Left renal pelvis (tissue), 4 donors: Measurements from ENCODE around the gene AADAC. TPM values are rescaled to one million over a fixed set of nuclear protein-coding genes. Genes with fewer than 3 reads are reported as not detected.
"Not testable (repeated sequence)": the region's sequence is repeated elsewhere in the genome, so short reads cannot be mapped to it uniquely, and the experiment has no call there.

ENCODE experiments used
- DNase-seq, 4 donors: peaks; one replicate each; pipeline ENCODE4 v3.0.0-alpha.2; 2013; ENCODE audit warnings: low read depth in 4 of 4, low spot score in 3 of 4
- polyA plus RNA-seq, 4 donors: library from polyadenylated mRNA; unstranded; fragments of 120-200 nt; gene quantifications; one replicate each; pipeline ENCODE4 v1.2.1, GENCODE V29; 2013; ENCODE audit not compliant: insufficient read length in 4 of 4

AADAC gene
- polyA plus RNA-seq, result 1 to 10 TPM in 1 of 4 donors, under 1 TPM in 3; 0.21 to 1.4 (median 0.24) TPM

GRCh38 chr3:151813799-151814198 is at the start of gene AADAC:
TSS of gene AADAC (plus strand) at chr3:151814116. CDS start at chr3:151814163, 47 bp downstream.
- DNase-seq, result no peak

- not testable (repeated sequence) for DNase-seq
These were observed 49.2 kb upstream of the AADAC start for GRCh38 chr3:151764699-151765098.

GRCh38 chr3:151765685-151766084 is 48.2 kb upstream of the AADAC start:
- DNase-seq, result no peak

GRCh38 chr3:151766454-151766853 is 47.5 kb upstream of the AADAC start:
- no peak for DNase-seq

- DNase-seq, result no peak
These were observed 45.5 kb upstream of the AADAC start for GRCh38 chr3:151768393-151768930.

GRCh38 chr3:151769175-151769574 is 44.7 kb upstream of the AADAC start:
- no peak for DNase-seq

- DNase-seq, result no peak
These were observed 43.0 kb upstream of the AADAC start for GRCh38 chr3:151770956-151771355.

- DNase-seq, result no peak
These were observed 41.0 kb upstream of the AADAC start for GRCh38 chr3:151772825-151773480.

- no peak for DNase-seq
These were observed 39.7 kb upstream of the AADAC start for GRCh38 chr3:151774235-151774634.

GRCh38 chr3:151774910-151775309 is 39.0 kb upstream of the AADAC start:
- DNase-seq, result no peak

GRCh38 chr3:151775314-151776258 is 38.3 kb upstream of the AADAC start:
- DNase-seq, result no peak

- DNase-seq, result no peak
These were observed 37.6 kb upstream of the AADAC start for GRCh38 chr3:151776259-151776740.

- DNase-seq, result no peak
These were observed 36.0 kb upstream of the AADAC start for GRCh38 chr3:151777880-151778279.

- DNase-seq, result no peak
These were observed 26.3 kb upstream of the AADAC start for GRCh38 chr3:151787626-151788025.

- no peak for DNase-seq
These were observed 25.5 kb upstream of the AADAC start for GRCh38 chr3:151788401-151788800.

- DNase-seq, result no peak
These were observed 24.0 kb upstream of the AADAC start for GRCh38 chr3:151789853-151790463.

- DNase-seq, result not testable (repeated sequence)
These were observed 23.2 kb upstream of the AADAC start for GRCh38 chr3:151790763-151791162.

GRCh38 chr3:151792411-151792810 is 21.5 kb upstream of the AADAC start:
- DNase-seq, result no peak

GRCh38 chr3:151793636-151794035 is 20.3 kb upstream of the AADAC start:
- DNase-seq, result no peak

- DNase-seq, result no peak
These were observed 19.8 kb upstream of the AADAC start for GRCh38 chr3:151794080-151794479.

GRCh38 chr3:151795276-151795675 is 18.6 kb upstream of the AADAC start:
- DNase-seq, result no peak
